Measurements from ENCODE around the gene TMEM129.

DNA sequence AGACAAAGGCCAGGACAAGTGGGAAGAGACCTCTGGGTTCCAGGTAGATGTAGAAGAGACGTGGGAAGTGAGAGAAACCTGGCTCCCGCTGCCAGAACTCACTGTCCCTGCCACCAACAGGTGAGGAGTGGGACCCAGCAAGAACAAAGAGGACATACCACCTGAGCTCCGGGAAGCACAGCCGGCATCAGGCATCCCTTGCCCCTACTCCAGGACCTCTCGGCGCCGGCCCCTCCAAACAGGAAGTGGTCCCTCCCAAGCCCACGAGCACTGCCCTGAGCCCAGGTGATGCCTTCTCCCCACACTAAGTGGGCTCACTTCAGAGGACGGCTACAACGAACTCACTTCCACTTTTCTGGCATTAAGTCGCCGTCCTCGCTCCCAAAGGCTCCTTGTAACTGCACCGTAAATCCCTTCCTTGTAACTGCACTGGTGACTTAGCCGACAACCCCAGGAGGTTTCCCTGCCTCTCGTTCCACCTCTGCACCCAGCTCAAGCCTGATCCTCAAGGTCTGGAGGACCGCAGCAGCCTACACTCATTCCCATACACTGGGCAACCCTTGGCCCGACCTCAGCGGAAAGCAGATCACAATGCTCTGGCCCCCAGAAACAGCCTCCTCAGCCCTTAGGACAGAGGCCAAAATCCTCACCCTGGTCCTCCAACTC is 45.9 kb downstream of the TMEM129 start:
- TF ChIP-seq, protein P1, sequence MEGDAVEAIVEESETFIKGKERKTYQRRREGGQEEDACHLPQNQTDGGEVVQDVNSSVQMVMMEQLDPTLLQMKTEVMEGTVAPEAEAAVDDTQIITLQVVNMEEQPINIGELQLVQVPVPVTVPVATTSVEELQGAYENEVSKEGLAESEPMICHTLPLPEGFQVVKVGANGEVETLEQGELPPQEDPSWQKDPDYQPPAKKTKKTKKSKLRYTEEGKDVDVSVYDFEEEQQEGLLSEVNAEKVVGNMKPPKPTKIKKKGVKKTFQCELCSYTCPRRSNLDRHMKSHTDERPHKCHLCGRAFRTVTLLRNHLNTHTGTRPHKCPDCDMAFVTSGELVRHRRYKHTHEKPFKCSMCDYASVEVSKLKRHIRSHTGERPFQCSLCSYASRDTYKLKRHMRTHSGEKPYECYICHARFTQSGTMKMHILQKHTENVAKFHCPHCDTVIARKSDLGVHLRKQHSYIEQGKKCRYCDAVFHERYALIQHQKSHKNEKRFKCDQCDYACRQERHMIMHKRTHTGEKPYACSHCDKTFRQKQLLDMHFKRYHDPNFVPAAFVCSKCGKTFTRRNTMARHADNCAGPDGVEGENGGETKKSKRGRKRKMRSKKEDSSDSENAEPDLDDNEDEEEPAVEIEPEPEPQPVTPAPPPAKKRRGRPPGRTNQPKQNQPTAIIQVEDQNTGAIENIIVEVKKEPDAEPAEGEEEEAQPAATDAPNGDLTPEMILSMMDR (IDR thresholded peaks at IDR 0.05; ENCODE audit: low read depth, low read length) = no peak
- TF ChIP-seq POLR2A (IDR thresholded peaks at IDR 0.05; ENCODE audit: extremely low read depth, insufficient read length) = no peak
- no peak for TF ChIP-seq MAX (IDR thresholded peaks at IDR 0.05; ENCODE audit: low read depth, low read length)

Data from NB4 (cell line).